GM19351 (cell line): ENCODE data around the gene MCTS1.
A peak's percentile ranks its signal among the peaks of the same experiment; 100 is the strongest.
"Not testable (repeated sequence)": the region's sequence is repeated elsewhere in the genome, so short reads cannot be mapped to it uniquely, and the experiment has no call there.

Experiments used
- ATAC-seq: cut with Tn5 transposase; IDR thresholded peaks from one replicate; pipeline ENCODE4 v1.9.1; 2021; ENCODE audit warnings: mild to moderate bottlenecking, moderate library complexity; ENCODE audit not compliant: unreplicated experiment

MCTS1 gene

DNA sequence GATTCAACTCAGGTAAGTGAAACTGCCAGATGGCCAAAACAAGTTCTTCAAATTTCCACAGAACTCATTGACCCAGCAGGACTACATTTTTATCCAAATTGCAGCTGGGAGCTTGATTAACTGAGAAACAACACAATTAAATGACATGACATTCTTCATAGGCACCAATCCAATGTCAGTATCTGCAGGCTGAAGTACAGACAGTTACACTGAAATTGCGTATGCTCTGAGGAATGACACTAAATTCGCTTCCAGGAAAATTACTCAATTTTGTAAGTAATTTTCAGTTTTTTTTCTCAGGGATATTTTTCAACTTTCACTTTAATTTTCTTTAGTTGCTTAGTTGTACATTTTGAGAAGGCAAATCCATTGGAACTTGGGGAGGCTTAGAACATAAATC is 21.5 kb downstream of the MCTS1 start:
- no peak for ATAC-seq

DNA sequence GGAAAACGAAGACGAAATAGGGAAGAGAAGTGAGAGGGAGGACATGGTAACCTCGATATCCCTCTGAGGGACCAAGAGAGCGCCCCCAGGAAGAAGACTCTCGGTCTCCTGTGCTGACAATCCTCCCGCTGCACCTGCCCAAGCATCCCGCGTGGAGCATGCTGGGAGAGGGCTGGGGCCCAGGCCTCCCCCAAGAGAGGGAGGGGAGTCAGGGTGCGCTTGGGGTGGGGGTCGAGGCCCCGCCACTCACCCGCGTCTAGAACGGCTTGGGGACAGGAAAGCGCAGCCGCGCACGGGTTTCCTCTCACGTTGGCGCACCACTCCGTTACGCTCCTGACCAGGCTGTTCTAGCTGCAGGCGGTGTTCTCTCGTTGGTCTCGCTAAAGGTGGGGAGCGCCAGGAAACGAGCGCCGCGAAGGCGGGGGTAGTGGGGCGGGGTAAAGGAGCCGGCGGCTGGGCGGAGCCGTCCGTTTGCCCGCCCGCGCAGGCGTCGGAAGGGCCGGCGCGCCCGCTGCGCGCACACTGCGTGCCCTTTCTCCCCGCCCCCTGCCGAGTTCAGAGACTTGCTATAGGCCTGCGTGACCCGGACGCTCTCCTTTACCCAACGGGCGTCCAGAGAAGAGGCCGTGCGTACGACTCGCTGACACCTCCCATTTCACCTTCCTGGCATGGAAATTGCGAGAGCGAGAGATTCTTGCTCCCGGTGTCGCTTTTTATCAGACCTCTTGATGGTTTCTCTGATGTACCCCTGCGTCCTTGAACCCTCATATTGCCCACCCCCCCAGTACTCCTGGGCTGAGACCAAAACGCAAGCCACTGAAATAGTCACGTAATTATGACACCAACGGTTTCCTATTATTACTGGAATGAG is 26.0 kb downstream of the MCTS1 start, which contains the start of gene C1GALT1C1:
TSS of gene C1GALT1C1 (minus strand) at position 388 of the 871 bp plus-strand sequence. CDS start 2,888 bp downstream, outside the sequence.
- ATAC-seq = peak; percentile 91

DNA sequence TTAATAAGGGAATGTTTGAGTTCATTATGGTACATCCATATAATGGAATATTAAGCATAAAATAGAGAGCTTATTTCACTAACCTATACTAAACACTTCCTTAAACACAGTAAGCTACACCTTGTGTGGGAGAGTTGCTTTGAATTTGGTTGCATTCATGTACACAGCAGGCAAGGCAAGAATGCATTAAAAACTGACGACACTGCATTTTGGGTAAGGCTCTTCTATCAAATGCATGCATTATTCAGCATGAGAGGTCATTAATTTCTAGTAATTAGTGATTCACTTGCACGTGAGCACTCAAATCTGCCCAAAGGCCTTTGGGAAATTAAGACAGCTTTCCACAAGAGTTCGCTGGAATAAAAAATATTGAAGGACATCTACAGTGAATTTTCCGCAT is 34.7 kb downstream of the MCTS1 start:
- ATAC-seq = no peak

DNA sequence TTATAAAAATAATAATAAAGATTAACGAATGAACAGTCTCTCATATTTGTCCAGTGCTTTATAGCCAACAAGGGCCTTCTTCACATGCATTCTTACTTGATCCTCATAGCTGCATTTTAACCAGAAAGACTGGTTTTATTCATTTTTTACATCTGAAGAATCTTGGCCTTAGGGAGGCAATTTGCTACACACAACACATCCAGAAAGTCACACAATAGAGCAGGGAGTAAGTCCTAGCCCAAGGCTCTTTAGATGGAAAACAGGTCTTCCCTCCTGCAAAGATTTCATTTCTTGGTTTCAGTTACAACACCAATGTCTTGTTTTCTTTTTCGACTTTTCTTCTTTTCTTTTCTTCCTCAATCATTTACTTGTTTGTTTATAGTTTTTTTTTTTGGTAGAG is 39.0 kb downstream of the MCTS1 start:
- no peak for ATAC-seq

DNA sequence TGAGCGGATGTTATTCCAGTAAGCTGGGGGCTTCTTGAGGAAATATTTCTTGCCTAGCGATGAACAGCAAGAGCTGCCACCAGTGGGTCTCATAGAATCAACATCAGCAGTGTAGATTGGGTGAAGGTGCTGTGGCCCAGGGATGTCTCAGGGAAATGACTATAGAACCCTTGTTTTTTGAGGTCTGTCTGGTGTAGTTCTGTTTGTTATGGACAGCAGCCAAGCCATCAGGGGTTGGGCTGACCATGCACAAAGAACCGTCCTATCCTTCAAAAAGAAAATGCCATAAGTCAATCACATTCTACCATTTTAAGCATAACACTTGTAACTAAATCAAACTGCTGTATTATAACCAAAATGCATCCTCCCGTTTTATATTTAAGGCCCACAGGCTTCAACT is 43.2 kb downstream of the MCTS1 start:
- ATAC-seq = no peak

DNA sequence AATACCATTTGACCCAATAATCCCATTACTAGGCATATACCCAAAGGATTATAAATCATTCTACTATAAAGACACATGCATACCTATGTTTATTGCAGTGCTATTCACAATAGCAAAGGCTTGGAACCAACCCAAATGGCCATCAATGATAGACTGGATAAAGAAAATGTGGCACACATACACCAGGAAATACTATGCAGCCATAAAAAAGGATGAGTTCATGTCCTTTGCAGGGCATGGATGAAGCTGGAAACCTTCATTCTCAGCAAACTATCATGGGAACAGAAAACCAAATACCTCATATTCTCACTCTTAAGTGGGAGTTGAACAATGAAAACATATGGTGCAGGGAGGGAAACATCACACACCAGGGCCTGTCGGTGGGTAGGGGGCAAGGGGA is 48.4 kb downstream of the MCTS1 start:
- not testable (repeated sequence) for ATAC-seq

DNA sequence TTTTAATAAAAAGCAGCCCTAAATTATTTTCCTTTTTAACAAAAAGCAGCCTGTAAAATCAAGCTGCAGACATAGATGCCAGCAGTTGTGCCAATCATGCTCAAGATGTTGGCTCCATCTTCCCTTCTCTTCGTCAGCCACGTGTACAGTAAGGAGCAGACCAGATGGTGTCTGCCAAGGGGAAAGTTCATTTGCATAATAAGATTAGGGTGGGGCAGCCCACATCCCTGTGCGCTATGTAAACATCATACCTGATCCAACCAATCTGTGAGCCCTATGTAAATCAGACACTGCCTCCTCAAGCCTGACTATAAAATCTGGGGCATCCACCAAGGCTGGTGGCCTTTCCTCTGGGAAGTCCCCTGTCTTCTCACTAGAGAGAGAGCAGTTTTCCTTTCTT is 49.1 kb downstream of the MCTS1 start:
- ATAC-seq = no peak

DNA sequence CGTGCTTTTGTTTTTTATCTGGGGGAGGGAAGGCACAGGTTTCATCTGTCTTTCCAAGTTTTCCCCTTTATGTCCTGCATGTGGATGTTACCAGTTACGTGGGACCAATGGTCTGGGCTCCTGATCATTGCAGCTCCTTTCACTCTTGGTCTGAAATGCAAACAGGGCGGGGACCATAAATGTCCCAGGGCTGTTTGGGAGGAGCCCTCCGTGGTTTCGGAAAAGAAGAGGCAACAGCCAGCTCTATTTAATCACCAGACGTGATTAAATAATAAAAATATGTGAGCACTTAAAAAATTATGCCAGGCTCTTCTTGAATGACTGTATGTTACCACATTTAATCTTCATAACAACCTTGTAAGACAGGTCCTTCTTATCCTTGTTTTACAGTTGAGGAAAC is 56.7 kb downstream of the MCTS1 start:
- ATAC-seq = no peak
